Activated CD8-positive, alpha-beta T cell treated with anti-CD3 and anti-CD28 coated beads for 36 hours (primary cell): Measurements from ENCODE around the gene VTA1. TPM values are rescaled to one million over a fixed set of nuclear protein-coding genes. Genes with fewer than 3 reads are reported as not detected.
A peak's percentile ranks its signal among the peaks of the same experiment; 100 is the strongest.
"Not testable (repeated sequence)": the region's sequence is repeated elsewhere in the genome, so short reads cannot be mapped to it uniquely, and the experiment has no call there.

ENCODE experiments used
- ATAC-seq: fragments of 200-7000 bp; cut with Tn5 transposase; one replicate; pipeline ENCODE4 v1.10.0; 2021; ENCODE audit warnings: mild to moderate bottlenecking, moderate library complexity
- CTCF ChIA-PET: fragments of 350-600 bp; sonication (Branson Sonifier 250); formaldehyde crosslinking; loops from one replicate; lab custom pipeline; 2021; ENCODE audit warnings: antibody characterized with exemption; lab: Charles Lee
- POLR2A ChIA-PET: fragments of 350-600 bp; sonication (Branson Sonifier 250); formaldehyde crosslinking; loops from one replicate; lab custom pipeline; 2021; ENCODE audit warnings: antibody characterized with exemption; lab: Charles Lee
- DNase-seq: peaks from one replicate; pipeline ENCODE4 v3.0.0-alpha.2; 2020
- H3K27ac Mint-ChIP-seq: one replicate; pipeline ENCODE4 v1.8.0; 2021; ENCODE audit warnings: mild to moderate bottlenecking, mixed read lengths
- H3K27me3 Mint-ChIP-seq: one replicate; pipeline ENCODE4 v1.8.0; 2021; ENCODE audit warnings: mixed read lengths
- H3K36me3 Mint-ChIP-seq: one replicate; pipeline ENCODE4 v1.8.0; 2021; ENCODE audit warnings: low read depth, mixed read lengths
- H3K4me1 Mint-ChIP-seq: one replicate; pipeline ENCODE4 v1.8.0; 2021; ENCODE audit warnings: low read depth, mixed read lengths
- H3K4me3 Mint-ChIP-seq: one replicate; pipeline ENCODE4 v1.8.0; 2021; ENCODE audit warnings: mild to moderate bottlenecking, moderate library complexity, mixed read lengths
- H3K9me3 Mint-ChIP-seq: one replicate; pipeline ENCODE4 v1.8.0; 2021; ENCODE audit warnings: mixed read lengths
- intact Hi-C: fragments of 100-400 bp; cut with micrococcal nuclease; formaldehyde crosslinking; loops from one replicate; pipeline ENCODE4 v1.10.0; 2022
- total RNA-seq, 2 experiments: library from RNA; stranded (reverse); gene quantifications; one replicate each; pipeline ENCODE4 v1.2.3, GENCODE V29; 2021
- TF ChIP-seq, protein P1 (sequence below): fragments of 200-600 bp; IDR thresholded peaks from one replicate; pipeline ENCODE4 v1.8.0; 2022; ENCODE audit warnings: antibody characterized with exemption, mild to moderate bottlenecking

The VTA1 gene
- total RNA-seq, 2 experiments from 2014 or later = 53.8 to 57.1 TPM

DNA sequence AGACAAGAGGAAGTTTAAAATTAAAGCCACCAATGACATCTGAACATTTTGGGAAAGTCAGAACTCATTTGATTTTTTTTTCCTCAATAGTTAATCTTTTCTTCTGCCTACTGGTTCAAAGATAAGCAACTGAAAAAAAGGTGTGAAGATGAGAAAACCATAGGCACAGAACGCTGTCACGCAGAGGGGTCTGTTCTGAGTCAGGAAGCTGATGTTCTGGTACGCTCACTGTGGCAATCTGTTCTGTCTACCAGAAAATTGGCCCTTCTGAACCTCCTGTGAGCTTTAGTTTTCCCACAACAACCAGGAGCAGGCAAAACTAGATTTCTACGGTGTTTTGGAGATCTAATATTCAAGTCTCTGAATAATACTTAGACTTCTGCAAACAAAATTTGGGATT, 78.1 kb downstream of the VTA1 start:
- Mint-ChIP-seq H3K27ac (no peak overlapping the region), H3K9me3 (peaks cover 8% of the 10 kb centered on the region), H3K36me3 (no peaks in the 10 kb centered on the region), H3K4me3 (no peak overlapping the region), H3K4me1 (no peaks in the 10 kb centered on the region), H3K27me3 (no peaks in the 10 kb centered on the region)
- TF ChIP-seq, protein P1, sequence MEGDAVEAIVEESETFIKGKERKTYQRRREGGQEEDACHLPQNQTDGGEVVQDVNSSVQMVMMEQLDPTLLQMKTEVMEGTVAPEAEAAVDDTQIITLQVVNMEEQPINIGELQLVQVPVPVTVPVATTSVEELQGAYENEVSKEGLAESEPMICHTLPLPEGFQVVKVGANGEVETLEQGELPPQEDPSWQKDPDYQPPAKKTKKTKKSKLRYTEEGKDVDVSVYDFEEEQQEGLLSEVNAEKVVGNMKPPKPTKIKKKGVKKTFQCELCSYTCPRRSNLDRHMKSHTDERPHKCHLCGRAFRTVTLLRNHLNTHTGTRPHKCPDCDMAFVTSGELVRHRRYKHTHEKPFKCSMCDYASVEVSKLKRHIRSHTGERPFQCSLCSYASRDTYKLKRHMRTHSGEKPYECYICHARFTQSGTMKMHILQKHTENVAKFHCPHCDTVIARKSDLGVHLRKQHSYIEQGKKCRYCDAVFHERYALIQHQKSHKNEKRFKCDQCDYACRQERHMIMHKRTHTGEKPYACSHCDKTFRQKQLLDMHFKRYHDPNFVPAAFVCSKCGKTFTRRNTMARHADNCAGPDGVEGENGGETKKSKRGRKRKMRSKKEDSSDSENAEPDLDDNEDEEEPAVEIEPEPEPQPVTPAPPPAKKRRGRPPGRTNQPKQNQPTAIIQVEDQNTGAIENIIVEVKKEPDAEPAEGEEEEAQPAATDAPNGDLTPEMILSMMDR = no peak
- POLR2A ChIA-PET = no interaction called here
- no peak for DNase-seq
- CTCF ChIA-PET = interaction anchor here (0.9 kb wide), 1 partner anchor 17 kb away, joined by 4 read pairs; no protein-coding TSS in a partner anchor
- ATAC-seq = no peak
- intact Hi-C loops = no loop called here

- TF ChIP-seq, protein P1 = no peak
- ChIA-PET POLR2A (no interaction called here), CTCF (no interaction called here)
- Mint-ChIP-seq H3K27me3 (no peaks in the 10 kb centered on the region), H3K4me1 (no peaks in the 10 kb centered on the region), H3K27ac (no peak overlapping the region), H3K9me3 (peaks cover 8% of the 10 kb centered on the region), H3K36me3 (no peaks in the 10 kb centered on the region), H3K4me3 (no peak overlapping the region)
- intact Hi-C loops = no loop called here
- DNase-seq = no peak
- no peak for ATAC-seq
Observed at GRCh38 chr6:142225552-142225951, 78.5 kb downstream of the VTA1 start.

- Mint-ChIP-seq H3K9me3 (peaks cover 8% of the 10 kb centered on the region), H3K27ac (no peak overlapping the region), H3K36me3 (no peaks in the 10 kb centered on the region), H3K4me3 (no peak overlapping the region), H3K27me3 (no peaks in the 10 kb centered on the region), H3K4me1 (no peaks in the 10 kb centered on the region)
- ATAC-seq = no peak
- POLR2A ChIA-PET = interaction anchor here (0.8 kb wide), 1 partner anchor 602 kb away, joined by 3 read pairs; no protein-coding TSS in a partner anchor
- DNase-seq = no peak
- intact Hi-C loops = no loop called here
- TF ChIP-seq, protein P1 = no peak
- CTCF ChIA-PET = no interaction called here
Observed at GRCh38 chr6:142226731-142227130, 79.7 kb downstream of the VTA1 start.

DNA sequence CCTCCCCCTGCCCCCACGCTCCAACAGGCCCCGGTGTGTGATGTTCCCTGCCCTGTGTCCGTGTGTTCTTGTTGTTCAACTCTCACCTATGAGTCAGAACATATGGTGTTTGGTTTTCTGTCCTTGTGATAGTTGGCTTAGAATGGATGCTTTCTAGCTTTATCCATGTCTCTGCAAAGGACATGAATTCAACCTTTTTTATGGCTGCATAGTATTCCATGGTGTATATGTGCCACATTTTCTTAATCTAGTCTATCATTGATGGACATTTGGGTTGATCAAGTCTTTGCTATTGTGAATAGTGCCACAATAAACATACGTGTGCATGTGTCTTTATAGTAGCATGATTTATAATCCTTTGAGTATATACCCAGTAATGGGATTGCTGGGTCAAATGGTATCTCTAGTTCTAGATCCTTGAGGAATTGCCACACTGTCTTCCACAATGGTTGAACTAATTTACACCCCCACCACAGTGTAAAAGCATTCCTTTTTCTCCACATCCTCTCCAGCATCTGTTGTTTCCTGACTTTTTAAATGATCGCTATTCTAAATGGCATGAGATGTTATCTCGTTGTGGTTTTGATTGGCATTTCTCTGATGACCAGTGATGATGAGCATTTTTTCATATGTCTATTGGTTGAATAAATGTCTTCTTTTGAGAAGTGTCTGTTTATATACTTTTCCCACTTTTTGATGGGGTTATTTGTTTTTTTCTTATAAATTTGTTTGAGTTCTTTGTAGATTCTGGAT, 82.6 kb downstream of the VTA1 start:
- ATAC-seq, H3K9me3 Mint-ChIP-seq, intact Hi-C loops, DNase-seq, H3K4me3 Mint-ChIP-seq, H3K36me3 Mint-ChIP-seq, H3K27me3 Mint-ChIP-seq, H3K27ac Mint-ChIP-seq, POLR2A ChIA-PET: not testable (repeated sequence)
- CTCF ChIA-PET = interaction anchor here (0.7 kb wide), 1 partner anchor 303 kb away, joined by 3 read pairs; no protein-coding TSS in a partner anchor
- H3K4me1 Mint-ChIP-seq = peaks cover 11% of the 10 kb centered on the region

- intact Hi-C loops = loop anchor here (2.0 kb wide), 1 partner anchor 156 kb away; no protein-coding TSS in a partner anchor
- peak; percentile 90 for ATAC-seq
- peak overlapping the region; percentile 41 for H3K4me3 Mint-ChIP-seq
- ChIA-PET CTCF (interaction anchor here (1.0 to 2.8 kb wide), 15 partner anchors 10 to 242 kb away, joined by 3 to 11 read pairs (median 4); partner anchors contain the start of genes NMBR and VTA1), POLR2A (interaction anchor here (0.9 kb wide), 1 partner anchor 85 kb away, joined by 3 read pairs; no protein-coding TSS in a partner anchor)
- peak; percentile 68 for DNase-seq
- TF ChIP-seq, protein P1 = peak; percentile 54
- H3K9me3 Mint-ChIP-seq, H3K36me3 Mint-ChIP-seq, H3K27me3 Mint-ChIP-seq: not testable (repeated sequence)
- peak overlapping the region; percentile 47 for H3K27ac Mint-ChIP-seq
- peaks cover 11% of the 10 kb centered on the region for H3K4me1 Mint-ChIP-seq
Observed at GRCh38 chr6:142232206-142233044, 85.4 kb downstream of the VTA1 start.
